HG02885 (cell line): ENCODE results near the gene NPHP3.
A peak's percentile ranks its signal among the peaks of the same experiment; 100 is the strongest.

ENCODE experiments used
- ATAC-seq: cut with Tn5 transposase; IDR thresholded peaks from one replicate; pipeline ENCODE4 v1.9.1; 2021; ENCODE audit warnings: mild to moderate bottlenecking; ENCODE audit not compliant: unreplicated experiment, poor library complexity

NPHP3 gene

GRCh38 chr3:132694991-132695390, 27.2 kb downstream of the NPHP3 start:
- no peak for ATAC-seq

GRCh38 chr3:132690040-132690439, 32.2 kb downstream of the NPHP3 start:
- no peak for ATAC-seq

- ATAC-seq: no peak
These were observed 40.0 kb downstream of the NPHP3 start for GRCh38 chr3:132682201-132682600.

- ATAC-seq: no peak
These were observed 40.8 kb downstream of the NPHP3 start for GRCh38 chr3:132681421-132681820.

- ATAC-seq: no peak
These were observed 42.3 kb downstream of the NPHP3 start for GRCh38 chr3:132679911-132680310.

GRCh38 chr3:132675408-132675807, 46.8 kb downstream of the NPHP3 start:
- ATAC-seq: no peak

- ATAC-seq: no peak
These were observed 52.9 kb downstream of the NPHP3 start for GRCh38 chr3:132669256-132669777.

- no peak for ATAC-seq
These were observed 56.9 kb downstream of the NPHP3 start for GRCh38 chr3:132665230-132665745.

- ATAC-seq: no peak
These were observed 60.0 kb downstream of the NPHP3 start for GRCh38 chr3:132662212-132662611.

GRCh38 chr3:132661101-132661500, 61.1 kb downstream of the NPHP3 start:
- ATAC-seq: no peak

- peak; percentile 13 for ATAC-seq
These were observed 61.5 kb downstream of the NPHP3 start for GRCh38 chr3:132660811-132661070.

- peak; percentile 77 for ATAC-seq
These were observed 62.0 kb downstream of the NPHP3 start, which contains the start of gene UBA5 for GRCh38 chr3:132660052-132660810. Gene UBA5 (plus strand): TSS chr3:132660329. CDS start chr3:132660538, 209 bp downstream.

- ATAC-seq: peak; percentile 65
These were observed 62.7 kb downstream of the NPHP3 start, which contains the start of gene ACAD11 for GRCh38 chr3:132659365-132660051. Gene ACAD11 (minus strand): TSS chr3:132659809. CDS start chr3:132659751, 58 bp downstream.

- no peak for ATAC-seq
These were observed 63.2 kb downstream of the NPHP3 start for GRCh38 chr3:132659000-132659364.

- ATAC-seq: no peak
These were observed 64.1 kb downstream of the NPHP3 start for GRCh38 chr3:132657869-132658747.

- no peak for ATAC-seq
These were observed 66.7 kb downstream of the NPHP3 start for GRCh38 chr3:132655471-132655870.

GRCh38 chr3:132654721-132655120, 67.5 kb downstream of the NPHP3 start:
- ATAC-seq: no peak

- ATAC-seq: no peak
These were observed 68.0 kb downstream of the NPHP3 start for GRCh38 chr3:132654190-132654589.

- no peak for ATAC-seq
These were observed 69.5 kb downstream of the NPHP3 start for GRCh38 chr3:132652640-132653270.

GRCh38 chr3:132650153-132650552, 72.1 kb downstream of the NPHP3 start:
- ATAC-seq: no peak
